HPDE6-E6E7 (cell line): ENCODE data around the gene F2RL2.
"Not testable (repeated sequence)": the region's sequence is repeated elsewhere in the genome, so short reads cannot be mapped to it uniquely, and the experiment has no call there.

Experiments
- DNase-seq: peaks from one replicate; pipeline ENCODE4 v3.0.0; 2011; ENCODE audit warnings: missing footprints; ENCODE audit errors: extremely low spot score

Gene F2RL2

GRCh38 chr5:76622076-76622475 is 1.1 kb downstream of the F2RL2 start:
- DNase-seq: no peak

- DNase-seq: no peak
Measured at GRCh38 chr5:76620166-76620565, 3.0 kb downstream of the F2RL2 start.

- DNase-seq: no peak
Measured at GRCh38 chr5:76617675-76618074, 5.5 kb downstream of the F2RL2 start.

GRCh38 chr5:76617229-76617628 is 6.0 kb downstream of the F2RL2 start:
- no peak for DNase-seq

GRCh38 chr5:76616206-76616605 is 7.0 kb downstream of the F2RL2 start:
- DNase-seq: no peak

GRCh38 chr5:76615759-76616158 is 7.4 kb downstream of the F2RL2 start:
- no peak for DNase-seq

GRCh38 chr5:76612942-76613341 is 10.3 kb downstream of the F2RL2 start:
- no peak for DNase-seq

GRCh38 chr5:76610196-76610595 is 13.0 kb downstream of the F2RL2 start:
- DNase-seq: no peak

- DNase-seq: no peak
Measured at GRCh38 chr5:76608833-76609232, 14.4 kb downstream of the F2RL2 start.

GRCh38 chr5:76607353-76607871 is 15.8 kb downstream of the F2RL2 start:
- no peak for DNase-seq

- DNase-seq: no peak
Measured at GRCh38 chr5:76606701-76607100, 16.5 kb downstream of the F2RL2 start.

GRCh38 chr5:76604838-76605237 is 18.4 kb downstream of the F2RL2 start:
- DNase-seq: no peak

- not testable (repeated sequence) for DNase-seq
Measured at GRCh38 chr5:76603991-76604390, 19.2 kb downstream of the F2RL2 start.

- DNase-seq: peak; percentile 17
Measured at GRCh38 chr5:76602094-76602726, 21.0 kb downstream of the F2RL2 start.

GRCh38 chr5:76601470-76601869 is 21.7 kb downstream of the F2RL2 start:
- DNase-seq: peak; percentile 49

- no peak for DNase-seq
Measured at GRCh38 chr5:76600716-76601115, 22.5 kb downstream of the F2RL2 start.

GRCh38 chr5:76598531-76598930 is 24.7 kb downstream of the F2RL2 start:
- DNase-seq: no peak

GRCh38 chr5:76595755-76596481 is 27.3 kb downstream of the F2RL2 start:
- DNase-seq: no peak

- DNase-seq: no peak
Measured at GRCh38 chr5:76594107-76594506, 29.1 kb downstream of the F2RL2 start.

- DNase-seq: no peak
Measured at GRCh38 chr5:76592692-76593091, 30.5 kb downstream of the F2RL2 start.

GRCh38 chr5:76591366-76591765 is 31.8 kb downstream of the F2RL2 start:
- no peak for DNase-seq

GRCh38 chr5:76590027-76590426 is 33.2 kb downstream of the F2RL2 start:
- DNase-seq: no peak

GRCh38 chr5:76586531-76586930 is 36.7 kb downstream of the F2RL2 start:
- DNase-seq: no peak
